HG03025 (cell line): Measurements from ENCODE around the gene AHNAK.
"Not testable (repeated sequence)": the region's sequence is repeated elsewhere in the genome, so short reads cannot be mapped to it uniquely, and the experiment has no call there.

Experiments used
- ATAC-seq: cut with Tn5 transposase; IDR thresholded peaks from one replicate; pipeline ENCODE4 v1.9.1; 2021; ENCODE audit warnings: mild to moderate bottlenecking, moderate library complexity; ENCODE audit not compliant: unreplicated experiment, low FRiP score

The AHNAK gene

DNA sequence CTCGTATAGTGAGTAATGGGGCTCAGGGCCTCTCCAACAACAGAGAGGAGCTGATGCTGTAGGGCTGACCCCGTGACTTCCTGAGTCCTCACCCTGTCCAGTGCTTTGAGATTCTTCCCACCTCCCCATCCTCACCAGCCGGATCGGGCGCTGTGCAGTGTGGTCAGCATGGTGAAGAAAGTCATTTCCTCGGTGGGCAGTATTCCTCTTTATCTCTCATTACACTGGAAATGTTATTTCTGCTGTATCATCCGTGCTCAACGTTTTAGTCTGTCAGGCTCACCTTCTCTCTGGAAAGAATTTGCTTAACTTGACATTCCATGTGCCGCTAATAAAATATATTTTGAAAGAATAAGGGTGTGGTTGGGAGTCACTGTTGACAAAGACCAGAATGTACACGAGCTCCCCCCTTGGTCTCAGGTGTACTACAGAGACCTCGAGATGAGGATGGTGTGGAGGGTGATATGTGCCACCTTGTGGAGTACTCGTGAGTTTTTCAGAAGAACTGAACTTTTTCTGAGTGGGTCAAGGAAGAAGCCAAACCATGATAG is 153.5 kb downstream of the AHNAK start:
- ATAC-seq: no peak

DNA sequence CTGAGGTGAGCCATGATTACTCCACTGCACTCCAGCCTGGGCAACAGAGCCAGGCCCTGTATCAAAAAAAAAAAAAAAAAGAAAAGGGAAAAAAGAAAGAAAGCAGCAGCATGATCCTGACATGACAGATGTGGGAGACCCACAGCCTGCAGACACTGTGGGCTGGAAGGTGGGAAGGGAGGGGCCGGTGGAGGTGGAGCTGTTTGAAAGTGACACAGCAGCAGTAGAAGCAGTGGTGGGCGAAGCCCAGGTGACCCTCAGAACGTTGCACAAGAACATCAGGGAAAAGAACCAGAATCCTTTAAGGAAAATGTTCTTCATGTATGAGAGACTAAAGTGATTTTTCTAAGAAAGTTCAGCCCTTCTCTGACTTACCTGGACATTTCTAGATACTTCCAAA is 154.1 kb downstream of the AHNAK start:
- ATAC-seq: no peak

DNA sequence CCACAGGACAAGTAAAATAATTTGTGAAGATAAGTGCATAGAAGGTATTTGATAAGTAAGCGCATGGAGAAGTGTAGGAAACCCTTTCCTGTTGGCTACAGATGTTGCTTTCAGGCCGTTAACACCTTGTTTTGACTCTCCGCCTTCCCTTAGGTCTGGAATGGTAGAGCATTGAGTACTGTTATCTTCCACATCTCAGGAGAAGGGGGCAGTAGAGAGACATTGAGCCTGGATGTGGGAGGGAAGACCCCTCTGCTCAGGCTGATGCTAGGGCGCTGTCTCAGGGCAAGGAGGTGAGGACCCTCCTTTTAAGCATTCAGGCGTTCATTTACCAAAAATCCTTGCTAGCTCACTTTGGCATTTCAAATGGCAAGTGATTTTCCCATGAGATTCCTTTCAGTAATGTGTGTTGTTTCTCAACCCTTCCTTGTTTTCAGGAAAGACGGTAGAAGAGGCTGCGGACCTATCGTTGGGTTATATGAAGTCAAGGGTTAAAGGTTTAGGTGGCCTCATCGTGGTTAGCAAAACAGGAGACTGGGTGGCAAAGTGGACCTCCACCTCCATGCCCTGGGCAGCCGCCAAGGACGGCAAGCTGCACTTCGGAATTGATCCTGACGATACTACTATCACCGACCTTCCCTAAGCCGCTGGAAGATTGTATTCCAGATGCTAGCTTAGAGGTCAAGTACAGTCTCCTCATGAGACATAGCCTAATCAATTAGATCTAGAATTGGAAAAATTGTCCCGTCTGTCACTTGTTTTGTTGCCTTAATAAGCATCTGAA is 154.8 kb downstream of the AHNAK start:
- ATAC-seq: no peak

DNA sequence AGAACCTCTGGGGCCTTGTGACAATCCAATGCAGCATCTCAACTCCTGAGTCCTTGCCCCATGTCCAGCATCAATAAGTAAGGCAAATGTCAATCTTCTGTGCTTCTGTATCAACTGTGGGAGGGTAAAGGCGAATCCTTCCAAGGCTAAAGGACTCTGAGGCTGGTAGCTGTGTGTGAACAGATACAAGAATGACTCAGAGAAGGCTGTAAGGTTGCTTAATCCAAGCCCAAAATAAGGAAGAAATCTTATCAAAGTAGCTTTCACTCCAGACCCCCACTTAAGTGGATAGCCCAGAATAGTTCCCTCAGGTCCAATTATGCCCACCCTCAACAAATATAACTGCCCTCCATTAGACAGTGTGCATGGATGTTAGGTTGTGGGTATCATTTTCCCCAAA is 155.9 kb downstream of the AHNAK start:
- no peak for ATAC-seq

DNA sequence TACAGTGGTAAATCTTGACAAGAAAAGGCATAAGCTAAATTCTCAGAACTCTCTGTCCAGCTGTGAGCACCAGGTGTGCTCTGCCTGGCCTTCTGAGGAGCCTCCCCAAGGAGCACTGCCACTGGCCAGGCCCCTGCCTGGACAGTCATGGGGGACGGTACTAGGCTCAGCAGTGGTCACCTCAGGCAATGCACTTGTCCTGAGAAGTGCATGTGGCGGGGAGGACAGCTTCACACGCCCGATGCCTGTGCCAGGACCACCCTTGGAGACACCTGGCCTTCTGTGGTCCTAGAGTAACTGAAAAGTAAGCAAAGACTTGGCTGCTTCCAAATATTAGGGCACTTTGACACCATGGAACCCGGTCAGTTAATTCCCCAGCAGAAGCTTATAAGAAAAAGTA is 156.4 kb downstream of the AHNAK start:
- ATAC-seq: no peak

DNA sequence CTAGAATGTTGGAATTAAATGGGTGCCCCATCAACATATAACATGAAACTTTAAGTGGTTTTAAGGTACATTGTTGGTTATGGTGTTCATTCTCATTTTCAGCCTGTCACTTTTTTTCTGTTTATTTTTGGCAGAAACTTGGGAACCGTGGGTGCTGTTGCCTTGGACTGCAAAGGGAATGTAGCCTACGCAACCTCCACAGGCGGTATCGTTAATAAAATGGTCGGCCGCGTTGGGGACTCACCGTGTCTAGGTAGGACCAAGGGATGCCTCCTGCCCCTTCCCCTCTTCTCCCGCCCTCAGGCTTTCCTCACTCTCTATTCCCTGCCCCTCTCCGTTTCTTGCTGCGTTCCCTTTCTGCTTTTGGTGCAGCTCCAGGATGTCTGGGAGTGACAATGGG is 157.6 kb downstream of the AHNAK start:
- ATAC-seq: no peak

DNA sequence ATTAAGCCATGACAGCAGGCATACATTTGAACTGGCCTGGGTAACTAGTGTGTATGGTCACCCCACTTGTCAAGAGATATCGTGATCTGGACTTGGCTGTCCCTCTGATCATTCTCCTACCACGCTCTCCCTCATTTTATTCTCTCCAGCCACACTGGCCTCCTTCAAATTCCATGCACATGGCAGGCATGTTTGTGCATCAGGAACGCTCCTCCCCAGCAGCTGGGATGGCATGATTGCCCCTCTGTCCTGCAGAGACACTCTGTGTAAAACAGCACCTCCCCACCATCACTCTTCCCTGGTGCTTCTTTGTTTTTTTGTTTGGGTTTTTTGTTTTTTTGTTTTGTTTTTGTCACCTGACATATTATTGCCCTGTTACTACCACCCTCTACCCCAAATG is 159.2 kb downstream of the AHNAK start:
- no peak for ATAC-seq

DNA sequence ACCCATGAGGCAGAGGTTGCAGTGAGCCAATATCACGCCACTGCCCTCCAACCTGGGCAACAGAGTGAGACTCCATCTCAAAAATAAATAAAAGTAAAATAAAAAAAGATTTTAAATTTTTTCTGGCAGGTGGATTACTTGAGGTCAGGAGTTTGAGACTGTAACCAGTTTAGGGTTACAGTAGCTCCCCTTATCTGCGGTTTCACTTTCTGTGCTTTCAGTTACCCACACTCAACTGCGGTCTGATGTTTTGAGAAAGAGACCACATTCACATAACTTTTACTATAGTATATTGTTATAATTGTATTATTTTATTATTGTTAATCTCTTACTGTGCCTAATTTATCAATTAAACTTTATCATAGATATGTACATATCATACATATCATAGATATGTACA is 160.5 kb downstream of the AHNAK start:
- not testable (repeated sequence) for ATAC-seq

DNA sequence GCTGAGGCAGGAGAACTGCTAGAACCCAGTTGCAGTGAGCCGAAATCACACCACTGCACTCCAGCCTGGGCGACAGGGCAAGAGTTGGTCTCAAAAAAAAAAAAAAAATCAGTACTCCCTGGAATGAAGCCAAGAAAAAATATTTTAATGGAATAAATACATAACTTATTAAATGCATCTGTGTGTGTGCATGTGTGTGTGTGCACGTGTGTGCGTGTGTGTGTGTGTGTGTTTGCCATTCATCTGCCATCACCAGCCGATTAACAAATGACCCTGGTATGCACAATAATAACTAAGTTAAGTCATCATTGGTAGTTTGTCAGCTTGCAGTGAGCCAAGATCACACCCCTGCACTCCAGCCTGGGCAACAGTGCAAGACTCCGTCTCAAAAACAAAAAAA is 162.8 kb downstream of the AHNAK start:
- ATAC-seq: no peak
